SU-DHL-6 (cell line): ENCODE results near the gene MAP3K15.
A peak's percentile ranks its signal among the peaks of the same experiment; 100 is the strongest.

Source experiments
- H2AFZ ChIP-seq: fragments of 200-600 bp; sonication (generic); 2 replicates; pipeline ENCODE4 v1.6.1; 2014; ENCODE audit warnings: low read depth, mild to moderate bottlenecking, moderate library complexity, mixed read lengths, antibody characterized with exemption, low read length; ENCODE audit not compliant: severe bottlenecking
- H3F3A ChIP-seq: fragments of 200-600 bp; shearing (Covaris generic); 2 replicates; pipeline ENCODE4 v1.6.0; 2016; ENCODE audit warnings: antibody characterized with exemption, mild to moderate bottlenecking; ENCODE audit not compliant: insufficient read depth
- H3K27ac ChIP-seq: fragments of 200-600 bp; sonication (generic); 2 replicates; pipeline ENCODE4 v1.5.1; 2016; ENCODE audit warnings: low read depth, mild to moderate bottlenecking, low read length, moderate library complexity, mixed read lengths
- H3K27me3 ChIP-seq: fragments of 200-600 bp; sonication (generic), shearing (Covaris generic); 2 replicates; pipeline ENCODE4 v1.6.0; 2014; ENCODE audit warnings: mild to moderate bottlenecking, low read length
- H3K36me3 ChIP-seq: fragments of 200-600 bp; sonication (generic); 2 replicates; pipeline ENCODE4 v1.6.1; 2014; ENCODE audit warnings: mild to moderate bottlenecking, low read length, mixed read lengths
- H3K4me2 ChIP-seq: fragments of 300-600, 200-600 bp; shearing (Covaris generic), sonication (generic); 2 replicates; pipeline ENCODE4 v1.6.0; 2014; ENCODE audit warnings: low read length, low read depth, mild to moderate bottlenecking; ENCODE audit not compliant: poor library complexity, severe bottlenecking
- H3K4me3 ChIP-seq: fragments of 200-600 bp; sonication (generic); 2 replicates; pipeline ENCODE4 v1.5.1; 2014; ENCODE audit warnings: antibody characterized with exemption, low read length, mild to moderate bottlenecking, mixed read lengths; ENCODE audit not compliant: insufficient read depth, poor library complexity, severe bottlenecking
- H3K79me2 ChIP-seq: fragments of 200-600 bp; sonication (generic); 2 replicates; pipeline ENCODE4 v1.6.1; 2014; ENCODE audit warnings: mild to moderate bottlenecking, low read length, moderate library complexity; ENCODE audit not compliant: insufficient read depth
- H3K9ac ChIP-seq: fragments of 200-600 bp; sonication (generic); 2 replicates; pipeline ENCODE4 v1.7.0; 2014; ENCODE audit warnings: mild to moderate bottlenecking, low read length
- H3K9me2 ChIP-seq: fragments of 200-600 bp; sonication (generic); replicated peaks from 2 replicates; pipeline ENCODE4 v1.6.1; 2014; ENCODE audit warnings: low read length; ENCODE audit not compliant: insufficient read depth
- H3K9me3 ChIP-seq: fragments of 200-600 bp; sonication (generic); 2 replicates; pipeline ENCODE4 v1.6.1; 2014; ENCODE audit warnings: low read length, mixed read lengths; ENCODE audit not compliant: insufficient read depth
- H4K20me1 ChIP-seq: fragments of 200-600 bp; sonication (generic); 2 replicates; pipeline ENCODE4 v1.6.1; 2014; ENCODE audit warnings: low read depth, mild to moderate bottlenecking, antibody characterized with exemption, low read length, moderate library complexity, mixed read lengths
- CTCF ChIP-seq: fragments of 200-600 bp; sonication (generic); IDR thresholded peaks from one replicate; pipeline ENCODE4 v1.5.1; 2017; ENCODE audit warnings: antibody characterized with exemption, mild to moderate bottlenecking, low read length, moderate library complexity; ENCODE audit not compliant: insufficient read depth, poor library complexity, severe bottlenecking
- EZH2phosphoT487 ChIP-seq: fragments of 200-600 bp; sonication (generic), shearing (Covaris generic); conservative IDR thresholded peaks from 2 replicates; pipeline ENCODE4 v1.6.1; 2018; ENCODE audit warnings: mild to moderate bottlenecking, antibody characterized with exemption, low read length, moderate library complexity, mixed read lengths

Gene MAP3K15

GRCh38 chrX:19532709-19533108 lies 17.4 kb upstream of the MAP3K15 start:
- no peaks in the 10 kb centered on the region for H3K9me2 ChIP-seq
- no peak for TF ChIP-seq CTCF
- TF ChIP-seq EZH2phosphoT487, result no peak
- no peaks in the 10 kb centered on the region for H4K20me1 ChIP-seq
- H3F3A ChIP-seq, result no peaks in the 10 kb centered on the region
- no peak overlapping the region for H3K4me2 ChIP-seq
- no peak overlapping the region for H3K9ac ChIP-seq
- H3K27me3 ChIP-seq, result no peaks in the 10 kb centered on the region
- no peak overlapping the region for H2AFZ ChIP-seq
- H3K36me3 ChIP-seq, result no peaks in the 10 kb centered on the region
- H3K79me2 ChIP-seq, result no peaks in the 10 kb centered on the region
- H3K9me3 ChIP-seq, result no peaks in the 10 kb centered on the region
- no peak overlapping the region for H3K4me3 ChIP-seq
- H3K27ac ChIP-seq, result no peak overlapping the region

- Histone ChIP-seq H4K20me1 (no peaks in the 10 kb centered on the region), H3K9me3 (no peaks in the 10 kb centered on the region), H3K9ac (no peak overlapping the region), H2AFZ (no peak overlapping the region), H3K27ac (no peak overlapping the region), H3K9me2 (no peaks in the 10 kb centered on the region), H3K27me3 (no peaks in the 10 kb centered on the region), H3K79me2 (no peaks in the 10 kb centered on the region), H3F3A (no peaks in the 10 kb centered on the region), H3K4me3 (no peak overlapping the region), H3K36me3 (no peaks in the 10 kb centered on the region), H3K4me2 (no peak overlapping the region)
- no peak for TF ChIP-seq EZH2phosphoT487
- TF ChIP-seq CTCF, result no peak
These were observed 2.7 kb upstream of the MAP3K15 start for GRCh38 chrX:19517965-19518364.

- Histone ChIP-seq H3K4me3 (no peak overlapping the region), H2AFZ (no peak overlapping the region), H3F3A (no peaks in the 10 kb centered on the region), H3K79me2 (no peaks in the 10 kb centered on the region), H3K27me3 (no peaks in the 10 kb centered on the region), H4K20me1 (no peaks in the 10 kb centered on the region), H3K9me2 (no peaks in the 10 kb centered on the region), H3K9ac (no peak overlapping the region), H3K36me3 (no peaks in the 10 kb centered on the region), H3K27ac (no peak overlapping the region), H3K9me3 (no peaks in the 10 kb centered on the region), H3K4me2 (peak overlapping the region; percentile 33)
- TF ChIP-seq EZH2phosphoT487 (no peak), CTCF (no peak)
These were observed 352 bp upstream of the MAP3K15 start for GRCh38 chrX:19515615-19516105.
